SK-N-SH (cell line): Measurements from ENCODE around the gene PCDHA8. TPM values are rescaled to one million over a fixed set of nuclear protein-coding genes. Genes with fewer than 3 reads are reported as not detected.

Experiments
- CTCF ChIA-PET: fragments of 300-600, 350-600 bp; formaldehyde crosslinking; extraction: SDS; loops from one replicate; lab custom pipeline; 2021; lab: Yijun Ruan, JAX
- POLR2A ChIA-PET: fragments of 350-600 bp; sonication (Branson Sonifier 250); formaldehyde crosslinking; extraction: SDS; loops from one replicate; lab custom pipeline; 2020; ENCODE audit warnings: antibody characterized with exemption, inconsistent platforms; lab: Yijun Ruan, JAX
- DNase-seq: peaks from one replicate; pipeline ENCODE4 v3.0.0; 2012
- H2AFZ ChIP-seq: fragments of 200-600 bp; sonication (generic); 2 replicates; pipeline ENCODE4 v1.8.1; 2016; ENCODE audit warnings: antibody characterized with exemption, mild to moderate bottlenecking, low read depth
- H3F3A ChIP-seq: fragments of 200-600 bp; sonication (generic); replicated peaks from 2 replicates; pipeline ENCODE3; 2016; ENCODE audit warnings: antibody characterized with exemption, mild to moderate bottlenecking; ENCODE audit not compliant: insufficient read depth
- H3K27ac ChIP-seq, 2 experiments: fragments of 200-500 bp in 1 of 2; fragments of 200-600 bp in 1 of 2; sonication (Bioruptor generic) in 1 of 2; sonication (generic), shearing (Covaris generic) in 1 of 2; 2 replicates each; pipeline versions ENCODE4 v1.5.1 to v1.6.1; 2014 to 2016; ENCODE audit warnings: low read depth in 2 of 2, inconsistent platforms in 1 of 2, low read length in 1 of 2, mild to moderate bottlenecking in 1 of 2, mixed read lengths in 1 of 2
- H3K27me3 ChIP-seq: fragments of 200-600 bp; sonication (generic), shearing (Covaris generic); 2 replicates; pipeline ENCODE4 v1.6.1; 2016; ENCODE audit warnings: mixed run types; ENCODE audit not compliant: insufficient read depth
- H3K36me3 ChIP-seq, 2 experiments: fragments of 200-500 bp in 1 of 2; fragments of 200-600 bp in 1 of 2; sonication (Bioruptor generic) in 1 of 2; sonication (generic) in 1 of 2; replicated peaks in 1 of 2; 2 replicates each; pipeline versions ENCODE3 to v1.5.1; 2014 to 2016; ENCODE audit warnings: low read length in 1 of 2, mild to moderate bottlenecking in 1 of 2; ENCODE audit not compliant: insufficient read depth in 2 of 2, control insufficient read depth in 1 of 2
- H3K4me1 ChIP-seq, 2 experiments: fragments of 200-500 bp in 1 of 2; fragments of 200-600 bp in 1 of 2; sonication (Bioruptor generic) in 1 of 2; sonication (generic), shearing (Covaris generic) in 1 of 2; 2 replicates each; pipeline versions ENCODE4 v1.5.1 to v1.6.1; 2014 to 2016; ENCODE audit warnings: low read depth in 1 of 2, low read length in 1 of 2, mixed run types in 1 of 2; ENCODE audit not compliant: insufficient read depth in 2 of 2, control insufficient read depth in 1 of 2
- H3K4me2 ChIP-seq: fragments of 200-600 bp; sonication (generic), shearing (Covaris generic); 2 replicates; pipeline ENCODE4 v1.6.1; 2017; ENCODE audit warnings: mixed run types
- H3K4me3 ChIP-seq, 2 experiments: fragments of 200-500 bp in 1 of 2; fragments of 200-600 bp in 1 of 2; sonication (Bioruptor generic) in 1 of 2; sonication (generic), shearing (Covaris generic) in 1 of 2; 2 replicates each; pipeline versions ENCODE4 v1.5.1 to v1.8.1; 2014 to 2016; ENCODE audit warnings: low read depth in 2 of 2, inconsistent platforms in 1 of 2, low read length in 1 of 2, mild to moderate bottlenecking in 1 of 2, mixed read lengths in 1 of 2, moderate library complexity in 1 of 2
- H3K79me2 ChIP-seq: fragments of 200-600 bp; sonication (generic); 2 replicates; pipeline ENCODE4 v1.8.1; 2017; ENCODE audit warnings: mild to moderate bottlenecking; ENCODE audit not compliant: insufficient read depth
- H3K9ac ChIP-seq: fragments of 200-600 bp; sonication (generic); 2 replicates; pipeline ENCODE4 v1.6.1; 2017; ENCODE audit warnings: mixed run types
- H3K9me2 ChIP-seq: fragments of 200-600 bp; sonication (generic); 2 replicates; pipeline ENCODE4 v1.6.1; 2017; ENCODE audit warnings: mixed run types
- H3K9me3 ChIP-seq: fragments of 200-600 bp; sonication (generic); 2 replicates; pipeline ENCODE4 v1.6.1; 2017; ENCODE audit warnings: mixed run types, mild to moderate bottlenecking, moderate library complexity
- H4K20me1 ChIP-seq: fragments of 200-600 bp; sonication (generic); 2 replicates; pipeline ENCODE4 v1.6.1; 2017; ENCODE audit warnings: mild to moderate bottlenecking, mixed run types; ENCODE audit not compliant: insufficient read depth
- CHD2 ChIP-seq: fragments of 150-350 bp; IDR thresholded peaks from 2 replicates; pipeline ENCODE4 v1.6.1; 2018; ENCODE audit warnings: low read length; ENCODE audit not compliant: partially characterized antibody
- ELF1 ChIP-seq: IDR thresholded peaks from 2 replicates; pipeline ENCODE4 v1.4.0; 2012
- EP300 ChIP-seq, 2 experiments: IDR thresholded peaks; 2 replicates each; pipeline versions ENCODE4 v1.4.0 to v1.6.1; 2012; ENCODE audit warnings: borderline replicate concordance in 1 of 2, low read depth in 1 of 2, low read length in 1 of 2
- FOXM1 ChIP-seq: IDR thresholded peaks from 2 replicates; pipeline ENCODE4 v1.4.0; 2012; ENCODE audit warnings: low read depth, mild to moderate bottlenecking
- JUND ChIP-seq: IDR thresholded peaks from 2 replicates; pipeline ENCODE4 v1.4.0; 2012
- MEF2A ChIP-seq: IDR thresholded peaks from 2 replicates; pipeline ENCODE4 v1.4.0; 2012; ENCODE audit warnings: low read depth, borderline replicate concordance
- MXI1 ChIP-seq: IDR thresholded peaks from 2 replicates; pipeline ENCODE4 v1.6.1; 2012; ENCODE audit warnings: mild to moderate bottlenecking, low read depth, low read length, improper control_type of control experiment
- NFIC ChIP-seq: IDR thresholded peaks from 2 replicates; pipeline ENCODE4 v1.4.0; 2012; ENCODE audit warnings: borderline replicate concordance
- NRF1 ChIP-seq: IDR thresholded peaks from 2 replicates; pipeline ENCODE4 v1.6.1; 2012; ENCODE audit warnings: low read depth, mild to moderate bottlenecking, low read length
- RCOR1 ChIP-seq: fragments of 150-350 bp; IDR thresholded peaks from 2 replicates; pipeline ENCODE4 v1.6.1; 2017; ENCODE audit warnings: antibody characterized with exemption, low read length
- RFX5 ChIP-seq: IDR thresholded peaks from 2 replicates; pipeline ENCODE4 v1.6.1; 2012; ENCODE audit warnings: mild to moderate bottlenecking, improper control_type of control experiment, low read length
- SIN3A ChIP-seq: IDR thresholded peaks from 2 replicates; pipeline ENCODE4 v1.6.1; 2012; ENCODE audit warnings: low read depth, mild to moderate bottlenecking, low read length, moderate library complexity, borderline replicate concordance
- WGBS: methylation state at CpG from one replicate; pipeline ENCODE4 v1.1.6; 2017; ENCODE audit warnings: low lambda C conversion rate; 5-methylcytosine and 5-hydroxymethylcytosine counted together
- polyA plus RNA-seq, 3 experiments: library from polyadenylated mRNA; depleted of rRNA; stranded (reverse); fragments of >200 nt; gene quantifications; 2 replicates each; pipeline ENCODE4 v1.2.3, GENCODE V29; 2012
- TF ChIP-seq, protein P1 (sequence below): IDR thresholded peaks from 2 replicates; pipeline ENCODE4 v1.6.1; 2012; ENCODE audit warnings: mild to moderate bottlenecking, low read depth, low read length, moderate library complexity
- TF ChIP-seq, protein P2 (sequence below): fragments of 150-350 bp; IDR thresholded peaks from 2 replicates; pipeline ENCODE4 v1.6.1; 2017; ENCODE audit warnings: antibody characterized with exemption, low read length, low read depth, borderline replicate concordance
- TF ChIP-seq, protein P3 (sequence below): fragments of 200-600 bp; sonication (generic); IDR thresholded peaks from 2 replicates; pipeline ENCODE4 v1.6.1; 2017; ENCODE audit warnings: antibody characterized with exemption, mild to moderate bottlenecking, moderate library complexity
- TF ChIP-seq, protein P4 (sequence below): IDR thresholded peaks from 2 replicates; pipeline ENCODE4 v1.4.0; 2012; ENCODE audit warnings: low read depth, borderline replicate concordance
- TF ChIP-seq, protein P5 (sequence below): IDR thresholded peaks from 2 replicates; pipeline ENCODE4; 2012

Gene PCDHA8
- polyA plus RNA-seq, 1 of the 3 experiments (the other 2 are of a cell fraction), result 0.54 TPM

DNA sequence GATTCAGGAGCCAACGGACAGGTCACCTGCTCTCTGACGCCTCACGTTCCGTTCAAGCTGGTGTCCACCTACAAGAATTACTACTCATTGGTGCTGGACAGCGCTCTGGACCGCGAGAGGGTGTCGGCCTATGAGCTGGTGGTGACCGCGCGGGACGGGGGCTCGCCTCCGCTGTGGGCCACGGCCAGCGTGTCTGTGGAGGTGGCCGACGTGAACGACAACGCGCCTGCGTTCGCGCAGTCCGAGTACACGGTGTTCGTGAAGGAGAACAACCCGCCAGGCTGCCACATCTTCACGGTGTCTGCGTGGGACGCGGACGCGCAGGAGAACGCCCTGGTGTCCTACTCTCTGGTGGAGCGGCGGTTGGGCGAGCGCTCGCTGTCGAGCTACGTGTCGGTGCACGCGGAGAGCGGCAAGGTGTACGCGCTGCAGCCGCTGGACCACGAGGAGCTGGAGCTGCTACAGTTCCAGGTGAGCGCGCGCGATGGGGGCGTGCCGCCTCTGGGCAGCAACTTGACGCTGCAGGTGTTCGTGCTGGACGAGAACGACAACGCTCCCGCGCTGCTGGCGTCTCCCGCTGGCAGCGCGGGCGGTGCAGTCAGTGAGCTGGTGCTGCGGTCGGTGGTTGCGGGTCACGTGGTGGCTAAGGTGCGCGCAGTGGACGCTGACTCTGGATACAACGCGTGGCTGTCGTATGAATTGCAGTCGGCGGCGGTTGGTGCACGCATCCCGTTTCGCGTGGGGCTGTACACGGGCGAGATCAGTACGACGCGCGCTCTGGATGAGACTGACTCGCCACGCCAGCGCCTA lies 16.4 kb downstream of the PCDHA8 start:
- ChIA-PET CTCF (interaction anchor here (2.4 to 9.2 kb wide), 2 partner anchors 16 to 183 kb away, joined by 10 to 132 read pairs; partner anchors contain the start of gene PCDHA8), POLR2A (no interaction called here)
- Histone ChIP-seq H3K4me1 (no peaks in the 10 kb centered on the region), H3F3A (no peaks in the 10 kb centered on the region), H3K27me3 (no peaks in the 10 kb centered on the region), H3K9me3 (no peaks in the 10 kb centered on the region), H3K79me2 (no peaks in the 10 kb centered on the region), H3K4me3 (no peak overlapping the region), H3K27ac (no peak overlapping the region), H3K9ac (no peak overlapping the region), H3K9me2 (no peaks in the 10 kb centered on the region), H4K20me1 (no peaks in the 10 kb centered on the region), H3K4me2 (no peak overlapping the region), H2AFZ (no peak overlapping the region), H3K36me3 (no peaks in the 10 kb centered on the region)
- TF ChIP-seq, protein P1, sequence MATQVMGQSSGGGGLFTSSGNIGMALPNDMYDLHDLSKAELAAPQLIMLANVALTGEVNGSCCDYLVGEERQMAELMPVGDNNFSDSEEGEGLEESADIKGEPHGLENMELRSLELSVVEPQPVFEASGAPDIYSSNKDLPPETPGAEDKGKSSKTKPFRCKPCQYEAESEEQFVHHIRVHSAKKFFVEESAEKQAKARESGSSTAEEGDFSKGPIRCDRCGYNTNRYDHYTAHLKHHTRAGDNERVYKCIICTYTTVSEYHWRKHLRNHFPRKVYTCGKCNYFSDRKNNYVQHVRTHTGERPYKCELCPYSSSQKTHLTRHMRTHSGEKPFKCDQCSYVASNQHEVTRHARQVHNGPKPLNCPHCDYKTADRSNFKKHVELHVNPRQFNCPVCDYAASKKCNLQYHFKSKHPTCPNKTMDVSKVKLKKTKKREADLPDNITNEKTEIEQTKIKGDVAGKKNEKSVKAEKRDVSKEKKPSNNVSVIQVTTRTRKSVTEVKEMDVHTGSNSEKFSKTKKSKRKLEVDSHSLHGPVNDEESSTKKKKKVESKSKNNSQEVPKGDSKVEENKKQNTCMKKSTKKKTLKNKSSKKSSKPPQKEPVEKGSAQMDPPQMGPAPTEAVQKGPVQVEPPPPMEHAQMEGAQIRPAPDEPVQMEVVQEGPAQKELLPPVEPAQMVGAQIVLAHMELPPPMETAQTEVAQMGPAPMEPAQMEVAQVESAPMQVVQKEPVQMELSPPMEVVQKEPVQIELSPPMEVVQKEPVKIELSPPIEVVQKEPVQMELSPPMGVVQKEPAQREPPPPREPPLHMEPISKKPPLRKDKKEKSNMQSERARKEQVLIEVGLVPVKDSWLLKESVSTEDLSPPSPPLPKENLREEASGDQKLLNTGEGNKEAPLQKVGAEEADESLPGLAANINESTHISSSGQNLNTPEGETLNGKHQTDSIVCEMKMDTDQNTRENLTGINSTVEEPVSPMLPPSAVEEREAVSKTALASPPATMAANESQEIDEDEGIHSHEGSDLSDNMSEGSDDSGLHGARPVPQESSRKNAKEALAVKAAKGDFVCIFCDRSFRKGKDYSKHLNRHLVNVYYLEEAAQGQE, result no peak
- TF ChIP-seq ELF1, result no peak
- TF ChIP-seq, protein P2, sequence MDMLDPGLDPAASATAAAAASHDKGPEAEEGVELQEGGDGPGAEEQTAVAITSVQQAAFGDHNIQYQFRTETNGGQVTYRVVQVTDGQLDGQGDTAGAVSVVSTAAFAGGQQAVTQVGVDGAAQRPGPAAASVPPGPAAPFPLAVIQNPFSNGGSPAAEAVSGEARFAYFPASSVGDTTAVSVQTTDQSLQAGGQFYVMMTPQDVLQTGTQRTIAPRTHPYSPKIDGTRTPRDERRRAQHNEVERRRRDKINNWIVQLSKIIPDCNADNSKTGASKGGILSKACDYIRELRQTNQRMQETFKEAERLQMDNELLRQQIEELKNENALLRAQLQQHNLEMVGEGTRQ, result no peak
- 94% methylated on average over 29 of the region's 94 CpGs for WGBS
- DNase-seq, result no peak

DNA sequence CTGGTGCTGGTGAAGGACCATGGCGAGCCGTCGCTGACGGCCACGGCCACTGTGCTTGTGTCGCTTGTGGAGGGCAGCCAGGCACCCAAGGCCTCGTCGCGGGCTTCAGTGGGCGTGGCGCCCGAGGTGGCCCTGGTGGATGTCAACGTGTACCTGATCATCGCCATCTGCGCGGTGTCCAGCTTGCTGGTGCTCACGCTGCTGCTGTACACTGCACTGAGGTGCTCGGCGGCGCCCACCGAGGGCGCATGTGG lies 16.9 kb downstream of the PCDHA8 start:
- Histone ChIP-seq H4K20me1 (no peaks in the 10 kb centered on the region), H2AFZ (no peak overlapping the region), H3K79me2 (no peaks in the 10 kb centered on the region), H3K27ac (no peak overlapping the region), H3F3A (no peaks in the 10 kb centered on the region), H3K4me2 (no peak overlapping the region), H3K4me1 (no peaks in the 10 kb centered on the region), H3K9ac (no peak overlapping the region), H3K4me3 (no peak overlapping the region), H3K36me3 (no peaks in the 10 kb centered on the region), H3K27me3 (no peaks in the 10 kb centered on the region), H3K9me3 (no peaks in the 10 kb centered on the region), H3K9me2 (no peaks in the 10 kb centered on the region)
- no peak for DNase-seq
- POLR2A ChIA-PET, result no interaction called here
- 80% methylated on average over 2 of the region's 22 CpGs for WGBS
- CTCF ChIA-PET, result interaction anchor here (9.2 kb wide), 1 partner anchor 17 kb away, joined by 132 read pairs; the partner anchor contains the start of gene PCDHA8
- TF ChIP-seq RFX5 (no peak), JUND (no peak), CHD2 (no peak), EP300 (IDR thresholded peaks at IDR 0.05; ENCODE audit: borderline replicate concordance in 1 of 2, low read depth in 1 of 2, low read length in 1 of 2) (no peak), NFIC (no peak), SIN3A (no peak), FOXM1 (no peak), MEF2A (no peak), MXI1 (no peak), RCOR1 (no peak), NRF1 (no peak)
- TF ChIP-seq, protein P3, sequence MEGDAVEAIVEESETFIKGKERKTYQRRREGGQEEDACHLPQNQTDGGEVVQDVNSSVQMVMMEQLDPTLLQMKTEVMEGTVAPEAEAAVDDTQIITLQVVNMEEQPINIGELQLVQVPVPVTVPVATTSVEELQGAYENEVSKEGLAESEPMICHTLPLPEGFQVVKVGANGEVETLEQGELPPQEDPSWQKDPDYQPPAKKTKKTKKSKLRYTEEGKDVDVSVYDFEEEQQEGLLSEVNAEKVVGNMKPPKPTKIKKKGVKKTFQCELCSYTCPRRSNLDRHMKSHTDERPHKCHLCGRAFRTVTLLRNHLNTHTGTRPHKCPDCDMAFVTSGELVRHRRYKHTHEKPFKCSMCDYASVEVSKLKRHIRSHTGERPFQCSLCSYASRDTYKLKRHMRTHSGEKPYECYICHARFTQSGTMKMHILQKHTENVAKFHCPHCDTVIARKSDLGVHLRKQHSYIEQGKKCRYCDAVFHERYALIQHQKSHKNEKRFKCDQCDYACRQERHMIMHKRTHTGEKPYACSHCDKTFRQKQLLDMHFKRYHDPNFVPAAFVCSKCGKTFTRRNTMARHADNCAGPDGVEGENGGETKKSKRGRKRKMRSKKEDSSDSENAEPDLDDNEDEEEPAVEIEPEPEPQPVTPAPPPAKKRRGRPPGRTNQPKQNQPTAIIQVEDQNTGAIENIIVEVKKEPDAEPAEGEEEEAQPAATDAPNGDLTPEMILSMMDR, result no peak
- TF ChIP-seq, protein P4, sequence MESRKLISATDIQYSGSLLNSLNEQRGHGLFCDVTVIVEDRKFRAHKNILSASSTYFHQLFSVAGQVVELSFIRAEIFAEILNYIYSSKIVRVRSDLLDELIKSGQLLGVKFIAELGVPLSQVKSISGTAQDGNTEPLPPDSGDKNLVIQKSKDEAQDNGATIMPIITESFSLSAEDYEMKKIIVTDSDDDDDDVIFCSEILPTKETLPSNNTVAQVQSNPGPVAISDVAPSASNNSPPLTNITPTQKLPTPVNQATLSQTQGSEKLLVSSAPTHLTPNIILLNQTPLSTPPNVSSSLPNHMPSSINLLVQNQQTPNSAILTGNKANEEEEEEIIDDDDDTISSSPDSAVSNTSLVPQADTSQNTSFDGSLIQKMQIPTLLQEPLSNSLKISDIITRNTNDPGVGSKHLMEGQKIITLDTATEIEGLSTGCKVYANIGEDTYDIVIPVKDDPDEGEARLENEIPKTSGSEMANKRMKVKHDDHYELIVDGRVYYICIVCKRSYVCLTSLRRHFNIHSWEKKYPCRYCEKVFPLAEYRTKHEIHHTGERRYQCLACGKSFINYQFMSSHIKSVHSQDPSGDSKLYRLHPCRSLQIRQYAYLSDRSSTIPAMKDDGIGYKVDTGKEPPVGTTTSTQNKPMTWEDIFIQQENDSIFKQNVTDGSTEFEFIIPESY, result no peak
- TF ChIP-seq, protein P5, sequence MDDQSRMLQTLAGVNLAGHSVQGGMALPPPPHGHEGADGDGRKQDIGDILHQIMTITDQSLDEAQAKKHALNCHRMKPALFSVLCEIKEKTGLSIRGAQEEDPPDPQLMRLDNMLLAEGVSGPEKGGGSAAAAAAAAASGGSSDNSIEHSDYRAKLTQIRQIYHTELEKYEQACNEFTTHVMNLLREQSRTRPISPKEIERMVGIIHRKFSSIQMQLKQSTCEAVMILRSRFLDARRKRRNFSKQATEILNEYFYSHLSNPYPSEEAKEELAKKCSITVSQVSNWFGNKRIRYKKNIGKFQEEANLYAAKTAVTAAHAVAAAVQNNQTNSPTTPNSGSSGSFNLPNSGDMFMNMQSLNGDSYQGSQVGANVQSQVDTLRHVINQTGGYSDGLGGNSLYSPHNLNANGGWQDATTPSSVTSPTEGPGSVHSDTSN, result no peak
